ENCODE measurements around the gene RAB9A.

Gene RAB9A

GRCh38 chrX:13732246-13733067 is 43.5 kb downstream of the RAB9A start:
- no peak for DNase-seq (ENCODE audit: low read depth in 1 of 2, low spot score in 1 of 2)

DNA sequence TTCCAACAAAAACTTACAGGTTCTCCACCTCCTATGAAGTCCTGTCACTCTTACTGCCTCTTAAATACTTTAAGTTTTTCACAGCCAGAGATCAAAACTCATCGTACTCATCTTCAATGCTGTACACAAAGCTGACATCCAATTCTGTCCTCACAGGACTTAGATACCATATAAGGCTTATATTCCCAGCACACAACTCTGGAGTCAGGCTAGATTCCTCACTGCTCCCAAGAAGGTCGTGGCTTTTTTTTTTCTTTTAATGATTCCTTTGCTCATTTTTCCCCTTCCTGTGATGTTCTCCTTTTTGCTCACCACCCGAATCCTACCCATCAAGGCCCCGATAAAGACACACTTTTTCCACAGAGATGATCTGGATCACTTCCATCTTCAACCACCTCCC is 44.6 kb downstream of the RAB9A start:
- DNase-seq (ENCODE audit: low read depth in 1 of 2, low spot score in 1 of 2), result no peak
- TF ChIP-seq CTCF (IDR thresholded peaks at IDR 0.05; ENCODE audit: insufficient read depth, low read length) (no peak), GABPA (IDR thresholded peaks at IDR 0.05; ENCODE audit: low read depth) (no peak), REST (IDR thresholded peaks at IDR 0.05; ENCODE audit: insufficient replicate concordance, low read depth) (no peak), SPI1 (IDR thresholded peaks at IDR 0.05; ENCODE audit: borderline replicate concordance, low read depth) (no peak), POLR2AphosphoS5 (IDR thresholded peaks at IDR 0.05; ENCODE audit: low read depth) (no peak)
- peak overlapping the region; percentile 57 for H3K4me3 ChIP-seq (replicated peaks; ENCODE audit: insufficient read depth, low read length)
- H3K27ac ChIP-seq (replicated peaks), result peak overlapping the region; percentile 90
- H3K27me3 ChIP-seq (ENCODE audit: insufficient read depth, poor library complexity, severe bottlenecking), result no peaks in the 10 kb centered on the region

More at GRCh38 chrX:13732246-13733067, 43.5 kb downstream of the RAB9A start:
- Histone ChIP-seq H3K27me3 (ENCODE audit: insufficient read depth, poor library complexity, severe bottlenecking) (no peaks in the 10 kb centered on the region), H3K4me3 (replicated peaks; ENCODE audit: insufficient read depth, low read length) (no peak overlapping the region), H3K27ac (replicated peaks) (no peak overlapping the region)
- TF ChIP-seq POLR2AphosphoS5 (IDR thresholded peaks at IDR 0.05; ENCODE audit: low read depth), result no peak
- TF ChIP-seq GABPA (IDR thresholded peaks at IDR 0.05; ENCODE audit: low read depth), result no peak
- no peak for TF ChIP-seq REST (IDR thresholded peaks at IDR 0.05; ENCODE audit: insufficient replicate concordance, low read depth)
- no peak for TF ChIP-seq CTCF (IDR thresholded peaks at IDR 0.05; ENCODE audit: insufficient read depth, low read length)
- peak; percentile 44; the same call in 1 of the 2 replicates for TF ChIP-seq SPI1 (IDR thresholded peaks at IDR 0.05; ENCODE audit: borderline replicate concordance, low read depth)

- peak; percentile 90 to 94 for DNase-seq (ENCODE audit: low read depth in 1 of 2, low spot score in 1 of 2)
- TF ChIP-seq SPI1 (IDR thresholded peaks at IDR 0.05; ENCODE audit: borderline replicate concordance, low read depth), result no peak
- peak; percentile 72 for TF ChIP-seq GABPA (IDR thresholded peaks at IDR 0.05; ENCODE audit: low read depth)
- TF ChIP-seq REST (IDR thresholded peaks at IDR 0.05; ENCODE audit: insufficient replicate concordance, low read depth), result no peak
- TF ChIP-seq POLR2AphosphoS5 (IDR thresholded peaks at IDR 0.05; ENCODE audit: low read depth), result peak; percentile 63; the same call in 1 of the 2 replicates
- Histone ChIP-seq H3K27ac (replicated peaks) (peak within 1 kb of the TSS; percentile 90), H3K27me3 (ENCODE audit: insufficient read depth, poor library complexity, severe bottlenecking) (no peaks in the 10 kb centered on the region), H3K4me3 (replicated peaks; ENCODE audit: insufficient read depth, low read length) (peak within 1 kb of the TSS; percentile 61)
Measured at GRCh38 chrX:13734278-13735172, 45.6 kb downstream of the RAB9A start, which contains the start of the genes OFD1 and TRAPPC2. Gene OFD1 (plus strand): TSS chrX:13734748. CDS start chrX:13735072, 324 bp downstream. Gene TRAPPC2 (minus strand): TSS chrX:13734620. CDS start chrX:13719963, 14,657 bp downstream.

Data from HL-60 (cell line).